Activated T-cell treated with anti-CD3 and anti-CD28 coated beads, Interleukin-2, amount 50 U/mL, for 48 hours (primary cell): ENCODE measurements around the gene CASK.
A peak's percentile ranks its signal among the peaks of the same experiment; 100 is the strongest.

Source experiments
- DNase-seq, 2 experiments: peaks; one replicate each; pipeline ENCODE4 v3.0.0-alpha.2; 2020

Gene CASK, protein sequence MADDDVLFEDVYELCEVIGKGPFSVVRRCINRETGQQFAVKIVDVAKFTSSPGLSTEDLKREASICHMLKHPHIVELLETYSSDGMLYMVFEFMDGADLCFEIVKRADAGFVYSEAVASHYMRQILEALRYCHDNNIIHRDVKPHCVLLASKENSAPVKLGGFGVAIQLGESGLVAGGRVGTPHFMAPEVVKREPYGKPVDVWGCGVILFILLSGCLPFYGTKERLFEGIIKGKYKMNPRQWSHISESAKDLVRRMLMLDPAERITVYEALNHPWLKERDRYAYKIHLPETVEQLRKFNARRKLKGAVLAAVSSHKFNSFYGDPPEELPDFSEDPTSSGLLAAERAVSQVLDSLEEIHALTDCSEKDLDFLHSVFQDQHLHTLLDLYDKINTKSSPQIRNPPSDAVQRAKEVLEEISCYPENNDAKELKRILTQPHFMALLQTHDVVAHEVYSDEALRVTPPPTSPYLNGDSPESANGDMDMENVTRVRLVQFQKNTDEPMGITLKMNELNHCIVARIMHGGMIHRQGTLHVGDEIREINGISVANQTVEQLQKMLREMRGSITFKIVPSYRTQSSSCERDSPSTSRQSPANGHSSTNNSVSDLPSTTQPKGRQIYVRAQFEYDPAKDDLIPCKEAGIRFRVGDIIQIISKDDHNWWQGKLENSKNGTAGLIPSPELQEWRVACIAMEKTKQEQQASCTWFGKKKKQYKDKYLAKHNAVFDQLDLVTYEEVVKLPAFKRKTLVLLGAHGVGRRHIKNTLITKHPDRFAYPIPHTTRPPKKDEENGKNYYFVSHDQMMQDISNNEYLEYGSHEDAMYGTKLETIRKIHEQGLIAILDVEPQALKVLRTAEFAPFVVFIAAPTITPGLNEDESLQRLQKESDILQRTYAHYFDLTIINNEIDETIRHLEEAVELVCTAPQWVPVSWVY

DNA sequence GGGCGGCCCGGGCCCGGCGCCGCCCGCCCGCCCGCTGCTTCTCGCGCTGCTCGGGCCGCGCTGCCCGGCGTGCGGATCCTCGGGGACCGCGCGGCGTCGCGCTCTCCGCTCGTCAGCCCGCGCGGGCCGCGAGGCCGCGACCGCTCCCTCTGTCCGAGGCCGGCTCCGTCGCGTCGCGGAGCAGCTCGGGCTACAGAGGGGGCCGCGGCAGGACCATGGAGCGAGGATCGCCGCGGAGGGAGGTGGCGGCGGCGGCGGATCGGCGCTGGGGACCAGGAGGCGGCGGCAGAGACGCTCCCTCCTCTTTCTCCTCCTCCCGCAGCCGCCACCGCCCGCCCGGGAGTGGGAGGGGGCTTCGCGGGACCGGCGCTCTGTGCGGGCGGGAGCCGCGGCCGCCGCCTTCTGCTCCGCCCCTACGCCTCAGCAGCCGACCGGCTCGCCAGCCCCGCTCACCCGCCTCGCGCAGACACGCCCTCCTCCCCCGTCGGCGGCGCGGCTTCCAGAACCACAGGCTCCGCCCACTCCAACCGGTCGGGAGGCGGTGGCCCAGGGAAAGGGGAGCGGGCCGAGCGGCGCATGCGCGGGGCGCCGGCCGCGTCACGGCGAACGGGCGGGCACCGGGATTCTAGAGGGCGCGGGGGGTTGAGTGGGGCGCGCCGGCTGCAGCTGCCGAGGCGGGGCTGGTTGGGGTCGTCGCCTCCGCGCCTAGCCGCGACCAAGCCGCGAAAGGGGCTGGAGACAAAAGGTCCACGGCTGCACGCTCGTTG, at the start of gene CASK:
CASK (minus strand) TSS at position 344 of the 767 bp plus-strand sequence. CDS start 566 bp downstream, outside the sequence.
- peak; percentile 88 to 90 for DNase-seq

DNA sequence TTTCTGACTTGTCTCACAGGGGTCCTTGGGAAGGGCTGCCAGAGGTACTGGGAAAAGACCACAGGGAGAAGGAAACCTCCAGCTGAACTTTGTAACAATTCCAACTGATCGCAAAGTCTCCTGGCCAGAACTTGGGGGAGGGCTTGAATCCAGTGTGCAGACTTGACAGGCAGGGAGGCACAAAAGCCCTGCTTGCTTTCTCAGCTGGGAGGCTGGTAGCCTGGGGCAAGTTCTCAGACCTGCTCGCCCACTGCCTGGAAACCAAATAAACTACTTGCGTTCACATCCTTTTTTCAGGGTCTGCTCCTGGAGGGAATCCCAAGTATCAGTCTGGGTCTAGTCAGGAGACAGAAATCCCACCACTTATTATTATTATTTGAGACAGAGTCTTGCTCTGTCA, 48.0 kb upstream of the CASK start:
- no peak for DNase-seq

DNA sequence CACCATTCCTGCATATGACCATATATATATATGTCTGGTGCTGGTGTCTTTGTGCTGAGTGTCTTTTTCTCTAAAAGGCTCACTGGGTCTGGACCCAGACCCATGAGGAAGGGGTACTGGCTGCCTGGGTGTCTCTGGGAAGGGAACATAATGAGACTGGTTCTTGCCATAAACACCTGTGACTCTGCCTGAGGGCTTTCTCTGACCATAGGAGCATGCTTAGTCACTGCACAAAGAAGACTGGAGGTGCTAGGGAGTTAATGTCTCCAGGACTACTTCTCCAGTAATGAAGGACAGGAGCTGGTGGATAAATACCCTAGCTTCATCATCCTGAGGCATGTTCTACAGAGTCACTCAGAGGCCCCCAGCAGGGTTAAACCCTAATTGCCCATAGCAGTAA, 47.1 kb upstream of the CASK start:
- DNase-seq = no peak

DNA sequence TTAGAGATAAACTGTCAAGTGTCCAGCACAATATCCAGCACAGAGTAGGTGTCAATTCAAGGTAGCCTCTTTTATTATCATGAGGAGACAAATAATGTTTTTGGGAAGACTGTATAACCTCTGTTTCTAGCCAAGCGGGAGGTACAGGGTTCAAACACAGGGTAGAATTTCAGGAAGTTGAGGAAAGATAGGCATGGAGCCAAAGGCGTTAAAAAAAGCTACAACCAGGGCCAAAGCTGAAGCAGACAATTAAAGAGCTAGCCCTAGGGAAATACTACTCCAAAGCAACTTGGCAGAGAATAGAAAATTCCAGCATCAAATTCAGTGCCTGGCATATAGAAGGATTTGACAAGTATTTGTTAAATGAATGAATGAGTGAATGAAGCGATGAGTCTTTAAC, 40.0 kb upstream of the CASK start:
- no peak for DNase-seq

DNA sequence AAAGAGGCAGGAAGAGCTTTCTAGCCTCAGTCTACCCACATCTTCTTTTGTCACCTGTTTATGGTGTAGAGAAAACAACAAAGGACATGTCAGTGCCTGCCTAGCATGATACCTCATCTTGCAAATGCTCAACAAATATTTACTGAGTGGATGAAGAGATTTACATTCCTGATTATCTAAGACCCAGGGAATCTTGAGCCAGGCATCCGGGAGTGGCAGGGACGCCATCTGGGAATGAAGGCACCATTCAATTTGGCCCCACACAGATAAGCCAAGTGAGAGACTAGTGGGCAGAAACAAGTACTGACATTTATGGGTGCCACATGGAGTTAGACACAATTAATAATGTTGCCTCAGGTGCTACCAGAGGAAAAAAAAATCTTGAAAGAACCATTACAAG, 36.8 kb upstream of the CASK start:
- DNase-seq = no peak

DNA sequence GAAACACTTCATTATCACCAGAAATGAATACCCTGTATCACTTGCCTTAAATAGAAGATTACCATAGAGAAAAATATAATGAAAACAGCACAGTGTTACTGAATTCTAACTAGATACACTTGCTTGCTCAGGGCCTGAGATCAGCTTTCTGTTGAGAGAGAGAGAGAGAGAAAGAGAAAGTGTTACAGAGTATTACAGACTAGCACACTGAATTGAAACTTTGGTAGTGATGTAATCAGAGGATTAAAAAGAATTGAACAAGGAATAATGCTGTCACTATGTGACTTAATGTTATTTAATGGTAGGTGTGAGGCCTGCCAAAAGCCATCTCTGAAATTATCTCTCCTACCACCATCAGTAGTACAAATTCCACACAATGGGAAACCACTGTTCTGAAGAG, 35.5 kb upstream of the CASK start:
- no peak for DNase-seq

DNA sequence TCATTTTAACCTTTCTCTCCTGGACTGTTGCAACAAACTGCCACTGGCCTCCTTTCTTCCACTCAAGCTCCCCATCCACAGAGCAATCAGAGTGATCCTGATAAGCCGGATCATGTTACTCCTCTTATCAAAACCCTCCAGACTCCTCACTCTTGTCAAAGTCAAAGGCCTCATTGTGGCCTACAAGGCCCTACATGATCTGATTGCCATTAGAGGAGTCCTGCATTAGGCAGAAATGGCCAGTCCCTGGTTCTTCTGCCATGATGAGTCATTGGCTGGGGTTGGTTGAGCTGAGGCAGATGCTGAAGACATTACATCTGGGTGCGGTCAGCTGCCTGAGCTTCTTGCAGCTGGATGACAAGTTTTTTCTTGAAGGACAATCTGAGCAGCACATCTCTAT, 32.7 kb upstream of the CASK start:
- no peak for DNase-seq

DNA sequence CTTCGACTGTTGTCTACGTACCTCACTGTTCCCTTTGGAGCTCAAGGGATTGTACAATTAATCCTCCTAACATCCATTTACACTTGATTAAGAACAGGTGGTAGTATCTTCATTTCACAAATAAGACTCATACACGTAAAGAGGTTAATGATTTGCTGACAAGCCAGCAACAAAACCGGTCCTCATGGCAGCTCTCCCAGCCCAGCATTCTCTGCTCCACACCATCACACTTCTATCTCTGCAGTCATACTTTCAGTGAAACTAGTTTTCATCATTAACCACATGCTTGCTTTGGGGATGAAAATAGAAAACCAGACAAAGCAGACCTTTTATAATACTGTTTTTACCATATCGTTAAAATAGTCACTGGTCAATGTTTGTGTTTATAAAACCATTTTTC, 28.7 kb upstream of the CASK start:
- no peak for DNase-seq

DNA sequence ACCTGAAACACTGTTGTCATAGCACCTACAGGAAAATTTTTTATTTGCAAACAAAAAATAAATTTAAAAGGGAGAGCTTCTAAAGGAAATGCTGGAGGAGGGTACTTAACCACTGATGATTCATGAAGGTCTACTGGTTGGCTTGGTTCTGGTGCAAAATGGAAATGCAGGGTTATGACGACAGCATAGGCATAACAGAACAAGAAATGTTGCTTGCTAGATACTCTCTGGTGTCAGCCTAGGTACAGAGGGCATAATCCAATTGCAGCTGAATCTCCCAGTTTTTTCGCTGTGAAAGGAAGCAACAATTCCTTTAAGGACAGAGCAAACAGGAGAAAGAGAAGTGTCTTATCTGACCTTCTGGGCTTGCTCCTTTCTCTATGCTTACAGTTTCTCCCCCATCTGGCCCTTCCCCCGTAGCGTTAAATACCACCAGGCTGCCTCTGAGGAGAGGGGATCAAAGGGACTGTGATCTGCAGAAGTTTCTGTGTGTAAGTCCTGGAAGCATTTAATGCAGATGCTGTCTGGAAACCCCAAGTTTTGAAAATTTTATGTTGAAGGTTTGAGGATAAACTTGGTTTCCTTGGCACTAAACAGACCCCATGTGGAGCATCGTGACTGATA, 23.7 kb upstream of the CASK start:
- no peak for DNase-seq

DNA sequence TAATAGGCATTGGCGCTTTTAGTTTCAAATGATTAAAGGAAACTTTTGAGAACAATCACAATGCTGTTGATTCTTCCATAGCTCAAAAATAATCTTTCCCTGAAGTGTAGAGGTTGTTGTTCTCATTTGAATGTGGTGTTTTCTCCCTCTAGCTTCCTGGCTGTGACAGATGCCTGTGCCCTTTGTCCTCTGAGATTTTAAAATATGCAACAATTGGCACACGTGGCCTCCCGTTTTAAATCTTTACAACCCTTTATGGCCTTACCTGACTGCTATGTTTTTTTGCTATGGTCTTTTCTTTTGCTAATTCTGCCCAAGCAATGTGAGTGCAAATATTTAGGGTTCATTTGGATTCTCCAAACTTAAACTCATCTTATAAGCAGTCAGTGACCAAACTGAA, 22.9 kb upstream of the CASK start:
- no peak for DNase-seq

DNA sequence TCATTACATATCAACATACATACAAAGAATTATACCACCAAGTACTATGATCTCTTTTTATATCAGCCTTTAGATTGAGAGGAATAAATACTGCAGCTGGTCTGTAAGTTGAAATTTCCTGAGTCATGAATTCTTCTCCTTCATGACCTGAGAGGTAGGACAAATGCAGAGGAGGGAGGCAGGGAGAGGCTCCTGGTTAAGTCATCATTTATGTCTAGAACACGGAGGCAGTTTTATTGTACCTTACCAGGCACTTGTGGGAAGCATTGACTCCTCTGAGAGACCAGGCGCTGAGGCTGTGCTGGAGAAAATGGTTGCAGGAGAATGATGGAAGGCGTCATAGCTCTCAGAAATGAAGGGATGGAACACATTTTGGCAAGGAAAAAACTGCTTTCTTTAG, 12.5 kb upstream of the CASK start:
- DNase-seq = no peak

DNA sequence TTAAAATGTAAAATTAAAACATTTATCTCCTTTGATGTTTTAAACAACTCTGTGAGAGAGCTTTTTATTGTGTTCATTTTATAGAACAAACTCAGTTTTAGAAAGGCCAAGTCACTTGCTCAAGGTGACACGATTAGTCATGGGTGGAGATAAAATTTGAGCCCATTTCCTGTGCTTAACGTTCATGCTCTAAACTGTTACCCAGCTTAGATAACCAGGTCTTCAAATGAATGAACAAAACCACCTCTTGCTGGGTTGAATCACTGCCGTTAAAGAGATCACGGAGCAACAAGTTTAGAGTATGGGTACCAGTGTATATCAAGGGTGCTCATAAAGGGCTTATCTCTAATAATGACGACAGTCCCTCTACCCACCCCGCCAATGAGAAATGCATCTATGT, 10.2 kb upstream of the CASK start:
- DNase-seq = no peak

DNA sequence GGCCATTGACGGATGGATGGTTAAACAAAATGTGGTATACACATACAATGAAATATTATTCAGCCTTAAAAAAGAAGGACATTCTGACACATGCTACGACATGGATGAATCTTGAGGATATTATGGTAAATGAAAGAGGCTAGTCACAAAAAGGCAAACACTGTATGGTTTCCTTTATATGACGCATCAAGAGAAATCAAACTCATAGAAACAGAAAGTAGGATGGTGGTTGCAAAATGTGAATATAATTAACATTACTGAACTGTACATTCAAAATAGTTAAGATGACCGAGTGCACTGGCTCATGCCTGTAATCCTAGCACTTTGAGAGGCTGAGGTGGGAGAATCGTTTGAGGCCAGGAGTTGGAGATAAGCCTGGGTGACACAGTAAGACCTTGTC, 9.5 kb upstream of the CASK start:
- no peak for DNase-seq

DNA sequence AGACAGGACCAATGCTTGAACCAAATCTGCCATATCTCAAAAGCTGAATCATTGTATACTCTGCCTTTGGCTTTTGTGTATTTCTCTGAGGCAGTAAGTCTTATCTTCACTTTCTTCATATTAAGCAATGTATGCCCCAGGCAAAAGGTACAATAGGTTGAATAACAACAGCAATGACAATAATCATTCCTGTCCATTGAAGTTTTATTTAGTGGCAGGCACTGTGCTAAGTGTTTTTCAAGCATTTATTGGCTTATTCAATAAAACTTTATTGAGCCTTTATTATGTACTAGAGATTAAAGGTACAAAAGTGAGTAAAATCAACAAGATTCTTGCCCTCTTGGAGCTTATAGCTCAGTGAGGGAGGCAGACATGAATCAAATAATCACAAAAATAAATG, 8.2 kb upstream of the CASK start:
- DNase-seq = no peak

DNA sequence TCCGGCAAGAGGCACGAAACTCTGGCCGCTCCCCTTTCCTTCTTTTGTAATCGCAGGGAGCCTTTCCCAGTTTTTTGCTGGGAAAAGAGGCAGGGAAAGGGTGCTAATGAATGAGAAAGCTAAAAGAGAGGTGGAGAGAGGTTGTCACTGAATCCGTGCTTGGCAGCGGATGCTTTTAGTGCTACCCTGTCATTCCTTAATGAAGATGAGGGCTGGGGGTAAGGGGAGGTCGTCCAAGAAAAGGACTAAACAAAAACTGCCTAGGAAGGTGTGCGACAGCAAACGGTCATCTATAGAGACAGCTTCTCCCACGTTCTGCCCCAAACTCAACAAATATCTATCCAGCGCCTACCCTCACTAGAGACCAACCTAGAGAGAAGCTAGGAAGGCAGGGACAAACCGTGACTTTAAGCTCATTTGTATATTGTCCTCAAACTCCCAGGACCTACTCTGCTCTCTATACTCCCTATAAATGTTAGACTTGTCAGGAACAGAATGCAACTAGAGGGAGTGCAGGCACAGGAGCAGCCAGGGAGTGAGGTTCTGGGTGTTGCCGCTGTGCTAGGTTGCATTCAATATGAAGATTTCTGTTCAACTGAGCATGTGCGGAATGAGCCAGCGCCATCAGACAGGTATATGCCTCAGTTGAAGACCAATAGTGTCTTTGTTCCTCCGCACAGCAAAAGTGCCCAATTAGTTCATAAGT, 777 bp upstream of the CASK start:
- DNase-seq = peak; percentile 39 to 40

DNA sequence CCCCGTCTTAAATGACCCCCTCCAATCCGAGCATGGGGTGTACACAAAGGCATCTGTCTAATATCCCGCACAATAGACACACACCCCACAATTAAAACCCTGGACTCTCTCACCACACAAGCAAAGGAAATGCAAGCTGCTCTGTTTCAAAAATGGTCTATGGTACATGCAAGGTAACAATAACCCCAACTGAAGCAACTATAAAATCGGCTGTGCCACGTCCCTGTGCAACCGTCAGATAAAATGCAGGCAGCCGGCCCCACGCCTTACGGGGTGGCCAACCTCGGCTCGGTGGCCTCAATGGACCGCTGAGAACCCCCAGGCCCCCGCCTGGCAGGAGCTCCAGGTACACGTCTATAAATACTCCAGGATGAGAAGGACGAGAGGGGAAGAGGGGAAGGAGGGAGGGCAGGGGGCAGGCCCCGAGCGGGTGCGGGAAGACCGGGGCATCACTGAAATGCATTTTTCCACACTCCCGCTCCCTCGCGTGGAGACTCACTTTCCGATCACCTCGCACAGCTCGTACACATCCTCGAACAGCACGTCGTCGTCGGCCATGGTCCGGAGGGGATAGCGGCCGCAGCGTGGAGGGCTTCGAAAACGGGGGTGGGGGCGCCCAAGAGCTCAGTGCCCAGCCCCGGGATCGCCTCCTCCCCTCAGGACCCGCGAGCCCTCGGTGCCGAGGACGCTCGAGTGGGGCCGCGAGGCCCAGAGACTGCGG, 763 bp downstream of the CASK start:
- DNase-seq = peak; percentile 34 to 35

DNA sequence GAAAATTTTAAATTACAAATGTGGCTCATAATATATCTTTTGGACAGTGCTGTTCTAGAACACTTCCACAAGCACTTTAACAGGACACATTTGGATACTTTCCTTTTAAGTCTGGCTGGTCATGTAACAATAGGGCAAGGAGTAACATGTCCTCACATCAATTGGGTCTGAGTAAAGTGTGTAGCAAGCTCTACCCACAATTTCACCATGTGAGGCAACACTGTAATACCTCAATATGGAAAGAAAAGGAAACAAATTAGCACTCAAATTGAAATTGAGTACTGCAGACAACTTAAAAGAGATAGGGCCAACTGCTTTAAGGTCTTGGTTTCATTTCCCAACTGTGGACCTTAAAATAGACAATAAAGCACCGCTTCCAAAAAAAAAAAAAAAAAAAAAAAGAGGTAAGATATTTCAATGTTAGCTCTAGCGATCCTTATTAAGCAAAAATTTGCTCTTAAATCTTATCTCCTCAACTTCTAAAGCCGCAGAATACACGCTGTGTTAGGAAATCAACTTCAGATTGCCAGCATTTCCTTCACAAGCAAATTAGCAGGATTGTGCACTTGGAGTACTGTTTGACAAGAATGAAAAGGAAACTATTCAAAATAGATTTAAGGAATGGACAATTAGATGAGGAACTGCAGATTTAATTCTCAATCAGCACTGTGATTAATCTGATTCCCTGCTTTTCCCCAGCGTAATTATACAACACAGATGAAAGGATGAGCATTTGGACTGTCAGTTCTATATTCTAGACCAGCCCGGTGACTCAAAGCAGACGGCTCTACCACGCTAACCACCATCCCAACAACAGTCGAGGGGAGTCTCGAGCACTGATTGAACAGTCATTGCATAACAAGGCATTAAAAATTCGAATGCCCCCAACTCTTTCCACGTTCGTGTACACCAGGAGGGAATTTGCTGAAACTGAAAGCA, 1.6 kb downstream of the CASK start:
- DNase-seq = peak; percentile 48 to 50

DNA sequence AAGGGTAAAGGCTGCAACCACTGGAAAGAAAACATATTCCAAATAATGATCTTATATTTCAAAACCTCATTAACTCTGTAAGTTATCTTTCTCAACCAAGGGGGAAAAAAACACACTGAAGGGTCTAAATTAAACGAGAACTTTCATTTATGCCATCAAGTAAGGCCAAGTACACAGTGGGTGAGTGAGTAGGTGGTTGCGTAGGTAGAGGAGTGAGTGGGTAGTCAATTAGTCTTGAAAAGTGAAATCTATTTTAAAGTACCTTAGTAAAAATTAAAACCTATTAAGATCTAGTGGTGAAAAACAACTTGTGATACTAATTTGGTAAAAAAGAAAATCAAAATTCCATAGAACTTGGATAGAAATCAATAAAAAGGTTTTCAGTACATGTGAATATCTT, 3.5 kb downstream of the CASK start:
- DNase-seq = no peak

DNA sequence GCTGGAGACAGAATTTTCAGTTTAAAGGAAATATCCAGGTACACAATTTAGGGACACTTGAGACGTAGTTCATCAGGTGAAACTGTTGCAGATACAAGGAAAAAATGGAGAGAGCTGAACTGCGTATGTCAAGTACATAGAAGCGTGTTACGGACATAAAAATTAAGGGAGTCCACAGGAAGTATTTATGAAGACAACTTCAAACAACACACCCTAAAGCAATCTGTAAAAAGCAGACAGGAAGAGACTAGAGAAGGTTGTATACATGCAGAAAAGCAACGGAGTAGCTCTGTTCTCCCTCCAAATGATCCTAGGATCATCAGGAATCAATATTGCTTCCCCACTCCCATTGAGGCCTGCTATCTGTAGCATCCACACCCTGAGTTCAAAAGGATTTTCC, 5.8 kb downstream of the CASK start:
- DNase-seq = no peak

DNA sequence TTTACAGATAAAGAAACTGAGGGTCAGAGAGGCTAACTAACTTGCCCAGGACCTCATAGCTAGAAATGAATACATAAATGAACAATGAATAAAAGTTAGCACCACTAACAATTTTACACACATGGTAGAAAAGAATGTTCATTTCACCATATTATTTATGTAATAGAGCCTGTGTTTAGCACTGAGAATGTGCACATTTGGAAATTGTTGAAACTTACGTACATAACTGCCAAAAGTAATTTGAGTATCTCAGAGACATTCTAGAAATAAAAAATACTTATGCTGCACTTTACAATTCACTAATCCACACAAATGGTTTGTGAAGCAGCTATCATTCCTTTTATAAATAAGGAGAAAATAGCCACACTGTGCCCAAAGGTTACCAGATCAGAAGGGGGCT, 9.9 kb downstream of the CASK start:
- DNase-seq = no peak
